GM12878 (cell line): ENCODE data around the gene ZNF451.

ENCODE experiments used
- JUND ChIP-seq: IDR thresholded peaks from 2 replicates; pipeline ENCODE4 v1.6.1; 2012; ENCODE audit warnings: low read depth, mild to moderate bottlenecking, low read length, improper control_type of control experiment, moderate library complexity
- RFX5 ChIP-seq: IDR thresholded peaks from 2 replicates; pipeline ENCODE4 v1.6.1; 2011; ENCODE audit warnings: low read depth, low read length, improper control_type of control experiment
- TF ChIP-seq, protein P1 (sequence below), 3 experiments: IDR thresholded peaks in 2 of 3; conservative IDR thresholded peaks in 1 of 3; 2 replicates each; pipeline ENCODE4 v1.5.1; 2011; ENCODE audit warnings: low read depth in 3 of 3, low read length in 3 of 3, mild to moderate bottlenecking in 3 of 3, control low read depth in 2 of 3, moderate library complexity in 2 of 3, inconsistent platforms in 1 of 3, mixed read lengths in 1 of 3; ENCODE audit not compliant: control insufficient read depth in 2 of 3, insufficient read depth in 1 of 3; ENCODE audit errors: extremely low read depth in 1 of 3

DNA sequence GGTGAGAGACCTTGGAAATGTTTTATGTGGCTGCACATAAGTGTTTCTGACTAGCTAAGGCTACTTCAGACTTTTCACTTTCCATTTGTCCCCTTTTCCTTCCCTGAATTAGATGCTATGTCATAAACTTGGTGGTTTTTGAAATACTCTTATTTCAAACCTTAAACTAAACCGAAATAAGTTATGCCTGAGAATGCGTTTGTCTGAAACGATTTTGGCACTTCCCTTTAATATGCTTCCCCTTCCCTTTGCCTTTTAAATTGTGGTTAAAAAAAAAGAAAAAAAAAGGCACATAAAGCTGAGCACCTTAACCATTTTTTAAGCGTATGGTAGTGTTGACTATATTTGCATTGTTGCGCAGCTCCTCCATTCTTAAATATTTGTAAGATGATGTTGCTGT, 14.3 kb downstream of the ZNF451 start:
- TF ChIP-seq RFX5 (no peak), JUND (no peak)
- TF ChIP-seq, protein P1, sequence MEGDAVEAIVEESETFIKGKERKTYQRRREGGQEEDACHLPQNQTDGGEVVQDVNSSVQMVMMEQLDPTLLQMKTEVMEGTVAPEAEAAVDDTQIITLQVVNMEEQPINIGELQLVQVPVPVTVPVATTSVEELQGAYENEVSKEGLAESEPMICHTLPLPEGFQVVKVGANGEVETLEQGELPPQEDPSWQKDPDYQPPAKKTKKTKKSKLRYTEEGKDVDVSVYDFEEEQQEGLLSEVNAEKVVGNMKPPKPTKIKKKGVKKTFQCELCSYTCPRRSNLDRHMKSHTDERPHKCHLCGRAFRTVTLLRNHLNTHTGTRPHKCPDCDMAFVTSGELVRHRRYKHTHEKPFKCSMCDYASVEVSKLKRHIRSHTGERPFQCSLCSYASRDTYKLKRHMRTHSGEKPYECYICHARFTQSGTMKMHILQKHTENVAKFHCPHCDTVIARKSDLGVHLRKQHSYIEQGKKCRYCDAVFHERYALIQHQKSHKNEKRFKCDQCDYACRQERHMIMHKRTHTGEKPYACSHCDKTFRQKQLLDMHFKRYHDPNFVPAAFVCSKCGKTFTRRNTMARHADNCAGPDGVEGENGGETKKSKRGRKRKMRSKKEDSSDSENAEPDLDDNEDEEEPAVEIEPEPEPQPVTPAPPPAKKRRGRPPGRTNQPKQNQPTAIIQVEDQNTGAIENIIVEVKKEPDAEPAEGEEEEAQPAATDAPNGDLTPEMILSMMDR (IDR thresholded peaks at IDR 0.05 in 2 of 3, conservative IDR thresholded peaks at IDR 0.05 in 1 of 3; ENCODE audit: control insufficient read depth in 2 of 3, extremely low read depth in 1 of 3, insufficient read depth in 1 of 3, low read depth in 3 of 3, low read length in 3 of 3) = no peak
